Keratinocyte (primary cell): ENCODE measurements around the gene HDDC2. TPM values are rescaled to one million over a fixed set of nuclear protein-coding genes. Genes with fewer than 3 reads are reported as not detected.

Source experiments
- DNase-seq: peaks from one replicate; pipeline ENCODE4 v3.0.0-alpha.2; 2011; ENCODE audit warnings: low read depth, missing footprints, low spot score
- FAIRE-seq: peaks from 2 replicates; lab custom pipeline; 2011; peaks lifted over from hg19 to GRCh38; lab: Jason Lieb, UNC
- H2AFZ ChIP-seq: 2 replicates; pipeline ENCODE4 v1.6.0; 2012; ENCODE audit warnings: low read length, control low read depth, inconsistent platforms; ENCODE audit not compliant: control insufficient read depth
- H3K27ac ChIP-seq: 2 replicates; pipeline ENCODE4 v1.5.1; 2011; ENCODE audit warnings: low read length; ENCODE audit not compliant: control insufficient read depth, insufficient read depth
- H3K27me3 ChIP-seq: 3 replicates; pipeline ENCODE4 v1.6.0; 2011; ENCODE audit warnings: low read length; ENCODE audit not compliant: control insufficient read depth, insufficient read depth; ENCODE audit errors: extremely low read depth
- H3K36me3 ChIP-seq, 2 experiments: 2 replicates in 1 of 2; 3 replicates in 1 of 2; pipeline ENCODE4 v1.5.1; 2011; ENCODE audit warnings: low read length in 2 of 2, mild to moderate bottlenecking in 1 of 2; ENCODE audit not compliant: control insufficient read depth in 2 of 2, insufficient read depth in 2 of 2; ENCODE audit errors: extremely low read depth in 1 of 2
- H3K4me1 ChIP-seq: 3 replicates; pipeline ENCODE4 v1.5.1; 2011; ENCODE audit warnings: low read length; ENCODE audit not compliant: control insufficient read depth, insufficient read depth; ENCODE audit errors: extremely low read depth
- H3K4me2 ChIP-seq: 3 replicates; pipeline ENCODE4 v1.6.0; 2011; ENCODE audit warnings: low read depth, low read length; ENCODE audit not compliant: control insufficient read depth, insufficient read depth; ENCODE audit errors: extremely low read depth
- H3K4me3 ChIP-seq, 3 experiments: fragments of 200-600 bp in 1 of 3; sonication (generic) in 1 of 3; 2 replicates in 2 of 3; 3 replicates in 1 of 3; pipeline ENCODE4 v1.5.1; 2011 to 2016; ENCODE audit warnings: low read length in 3 of 3, mild to moderate bottlenecking in 3 of 3, control low read depth in 2 of 3, inconsistent platforms in 1 of 3, low read depth in 1 of 3, mixed read lengths in 1 of 3, mixed run types in 1 of 3, moderate library complexity in 1 of 3; ENCODE audit not compliant: control insufficient read depth in 2 of 3, insufficient read depth in 2 of 3; ENCODE audit errors: extremely low read depth in 1 of 3
- H3K79me2 ChIP-seq: 2 replicates; pipeline ENCODE4 v1.6.0; 2012; ENCODE audit warnings: low read length; ENCODE audit not compliant: control insufficient read depth, insufficient read depth
- H3K9ac ChIP-seq: 3 replicates; pipeline ENCODE4 v1.6.0; 2011; ENCODE audit warnings: low read length; ENCODE audit not compliant: control insufficient read depth, insufficient read depth; ENCODE audit errors: extremely low read depth
- H3K9me1 ChIP-seq: 3 replicates; pipeline ENCODE4 v1.6.0; 2011; ENCODE audit warnings: low read length; ENCODE audit not compliant: control insufficient read depth, insufficient read depth; ENCODE audit errors: extremely low read depth
- H3K9me3 ChIP-seq: 2 replicates; pipeline ENCODE4 v1.5.1; 2012; ENCODE audit warnings: low read depth, low read length; ENCODE audit not compliant: control insufficient read depth
- H4K20me1 ChIP-seq: 3 replicates; pipeline ENCODE4 v1.6.0; 2011; ENCODE audit warnings: low read length; ENCODE audit not compliant: control insufficient read depth, insufficient read depth; ENCODE audit errors: extremely low read depth
- CTCF ChIP-seq, 3 experiments: IDR thresholded peaks in 1 of 3; conservative IDR thresholded peaks in 1 of 3; optimal IDR thresholded peaks in 1 of 3; 2 replicates in 2 of 3; 3 replicates in 1 of 3; pipeline versions ENCODE3 to v1.5.1; 2011; ENCODE audit warnings: low read length in 3 of 3, mild to moderate bottlenecking in 3 of 3, moderate library complexity in 2 of 3, control low read depth in 1 of 3, inconsistent platforms in 1 of 3; ENCODE audit not compliant: insufficient read depth in 2 of 3; ENCODE audit errors: extremely low read depth in 1 of 3
- EZH2 ChIP-seq: IDR thresholded peaks from one replicate; pipeline ENCODE4 v1.6.1; 2012; ENCODE audit warnings: inconsistent platforms, mild to moderate bottlenecking, low read length, moderate library complexity
- dilution Hi-C: fragments of 300-500 bp; cut with MboI; formaldehyde crosslinking; loops from one replicate; pipeline ENCODE4 v1.7.0; 2020; ENCODE audit warnings: low sequenced_read_pairs; ENCODE audit not compliant: extremely low pct_ligation_motif_present
- polyA plus RNA-seq, 5 experiments: library from polyadenylated mRNA; depleted of rRNA in 3 of 5; stranded (reverse) in 3 of 5; stranded (forward) in 1 of 5; unstranded in 1 of 5; fragments of >200 nt; gene quantifications; 1 replicate in 1 of 5; 2 replicates in 3 of 5; 3 replicates in 1 of 5; pipeline versions ENCODE4 v1.2.1 to v1.2.3, GENCODE V29; 2011 to 2012; ENCODE audit warnings: missing spikeins in 2 of 5, low read depth in 1 of 5, low replicate concordance in 1 of 5

Gene HDDC2
- polyA plus RNA-seq, 1 donor (not counting 4 experiments of a cell fraction or from before 2014, with no cell fraction given) = 75.8 TPM

- Histone ChIP-seq H3K9me3 (no peaks in the 10 kb centered on the region), H2AFZ (no peak overlapping the region), H3K4me2 (no peak overlapping the region), H3K27ac (no peak overlapping the region), H3K79me2 (peaks cover 5% of the 10 kb centered on the region), H3K9me1 (no peaks in the 10 kb centered on the region), H3K4me3 (no peak overlapping the region), H3K9ac (no peak overlapping the region), H3K27me3 (no peaks in the 10 kb centered on the region), H3K36me3 (peaks cover 0 to 4% of the 10 kb centered on the region in 2 experiments), H3K4me1 (peaks cover 5% of the 10 kb centered on the region), H4K20me1 (no peaks in the 10 kb centered on the region)
- TF ChIP-seq CTCF (optimal IDR thresholded peaks at IDR 0.05 in 1 of 3, IDR thresholded peaks at IDR 0.05 in 1 of 3, conservative IDR thresholded peaks at IDR 0.05 in 1 of 3; ENCODE audit: extremely low read depth in 1 of 3, insufficient read depth in 2 of 3, low read length in 3 of 3) = no peak
- no peak for TF ChIP-seq EZH2
- FAIRE-seq (peak; percentile 17), DNase-seq (no peak)
- dilution Hi-C loops = no loop called here
Observed at GRCh38 chr6:125302840-125303511, 1.2 kb upstream of the HDDC2 start.

GRCh38 chr6:125300992-125301434 is 754 bp downstream of the HDDC2 start:
- Histone ChIP-seq H3K4me1 (peaks cover 5% of the 10 kb centered on the region), H3K9ac (peak overlapping the region; percentile 82), H2AFZ (peak overlapping the region; percentile 90), H3K9me1 (no peaks in the 10 kb centered on the region), H3K4me3 (peak overlapping the region; percentile 77 to 85 (median 85)), H3K27me3 (no peaks in the 10 kb centered on the region), H3K27ac (peak overlapping the region; percentile 59), H3K36me3 (peaks cover 8 to 14% of the 10 kb centered on the region in 2 experiments), H3K79me2 (peaks cover 5% of the 10 kb centered on the region), H4K20me1 (no peaks in the 10 kb centered on the region), H3K4me2 (peak overlapping the region; percentile 96), H3K9me3 (no peaks in the 10 kb centered on the region)
- DNase-seq (no peak), FAIRE-seq (peak; percentile 13)
- dilution Hi-C loops = no loop called here
- no peak for TF ChIP-seq CTCF (optimal IDR thresholded peaks at IDR 0.05 in 1 of 3, IDR thresholded peaks at IDR 0.05 in 1 of 3, conservative IDR thresholded peaks at IDR 0.05 in 1 of 3; ENCODE audit: extremely low read depth in 1 of 3, insufficient read depth in 2 of 3, low read length in 3 of 3)
- no peak for TF ChIP-seq EZH2
